Measurements from ENCODE around the gene IGDCC3.

- TF ChIP-seq, protein P1, sequence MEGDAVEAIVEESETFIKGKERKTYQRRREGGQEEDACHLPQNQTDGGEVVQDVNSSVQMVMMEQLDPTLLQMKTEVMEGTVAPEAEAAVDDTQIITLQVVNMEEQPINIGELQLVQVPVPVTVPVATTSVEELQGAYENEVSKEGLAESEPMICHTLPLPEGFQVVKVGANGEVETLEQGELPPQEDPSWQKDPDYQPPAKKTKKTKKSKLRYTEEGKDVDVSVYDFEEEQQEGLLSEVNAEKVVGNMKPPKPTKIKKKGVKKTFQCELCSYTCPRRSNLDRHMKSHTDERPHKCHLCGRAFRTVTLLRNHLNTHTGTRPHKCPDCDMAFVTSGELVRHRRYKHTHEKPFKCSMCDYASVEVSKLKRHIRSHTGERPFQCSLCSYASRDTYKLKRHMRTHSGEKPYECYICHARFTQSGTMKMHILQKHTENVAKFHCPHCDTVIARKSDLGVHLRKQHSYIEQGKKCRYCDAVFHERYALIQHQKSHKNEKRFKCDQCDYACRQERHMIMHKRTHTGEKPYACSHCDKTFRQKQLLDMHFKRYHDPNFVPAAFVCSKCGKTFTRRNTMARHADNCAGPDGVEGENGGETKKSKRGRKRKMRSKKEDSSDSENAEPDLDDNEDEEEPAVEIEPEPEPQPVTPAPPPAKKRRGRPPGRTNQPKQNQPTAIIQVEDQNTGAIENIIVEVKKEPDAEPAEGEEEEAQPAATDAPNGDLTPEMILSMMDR (IDR thresholded peaks at IDR 0.05; ENCODE audit: low read length), result no peak
- no peak for TF ChIP-seq EZH2 (IDR thresholded peaks at IDR 0.05; ENCODE audit: borderline replicate concordance, low read length)
These were observed 35.4 kb upstream of the IGDCC3 start for GRCh38 chr15:65413051-65413759.
